ENCODE data around the gene ANK3. TPM values are rescaled to one million over a fixed set of nuclear protein-coding genes. Genes with fewer than 3 reads are reported as not detected.

Gene ANK3
- total RNA-seq, 1 experiment from 2014 or later = 69.6 TPM

DNA sequence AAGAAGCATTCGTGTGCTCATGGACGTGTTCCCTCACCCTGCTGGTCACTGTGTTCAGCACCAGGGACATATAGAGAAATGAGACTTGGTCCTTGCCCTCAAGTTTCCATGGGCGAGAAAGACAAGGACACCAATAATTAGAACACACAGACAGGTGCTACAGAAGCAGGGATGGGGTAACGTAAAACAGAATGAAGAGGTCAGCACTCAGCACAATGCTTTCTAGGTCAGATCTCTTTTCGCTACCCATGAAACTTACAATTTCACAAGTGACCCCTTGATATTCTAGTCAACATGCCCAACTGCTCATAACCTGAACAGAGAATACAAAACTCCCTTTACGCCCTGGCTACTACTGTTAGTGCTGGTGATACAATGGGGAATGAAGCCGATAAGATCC is 6.0 kb upstream of the ANK3 start (continued):
- TF ChIP-seq, protein P1, sequence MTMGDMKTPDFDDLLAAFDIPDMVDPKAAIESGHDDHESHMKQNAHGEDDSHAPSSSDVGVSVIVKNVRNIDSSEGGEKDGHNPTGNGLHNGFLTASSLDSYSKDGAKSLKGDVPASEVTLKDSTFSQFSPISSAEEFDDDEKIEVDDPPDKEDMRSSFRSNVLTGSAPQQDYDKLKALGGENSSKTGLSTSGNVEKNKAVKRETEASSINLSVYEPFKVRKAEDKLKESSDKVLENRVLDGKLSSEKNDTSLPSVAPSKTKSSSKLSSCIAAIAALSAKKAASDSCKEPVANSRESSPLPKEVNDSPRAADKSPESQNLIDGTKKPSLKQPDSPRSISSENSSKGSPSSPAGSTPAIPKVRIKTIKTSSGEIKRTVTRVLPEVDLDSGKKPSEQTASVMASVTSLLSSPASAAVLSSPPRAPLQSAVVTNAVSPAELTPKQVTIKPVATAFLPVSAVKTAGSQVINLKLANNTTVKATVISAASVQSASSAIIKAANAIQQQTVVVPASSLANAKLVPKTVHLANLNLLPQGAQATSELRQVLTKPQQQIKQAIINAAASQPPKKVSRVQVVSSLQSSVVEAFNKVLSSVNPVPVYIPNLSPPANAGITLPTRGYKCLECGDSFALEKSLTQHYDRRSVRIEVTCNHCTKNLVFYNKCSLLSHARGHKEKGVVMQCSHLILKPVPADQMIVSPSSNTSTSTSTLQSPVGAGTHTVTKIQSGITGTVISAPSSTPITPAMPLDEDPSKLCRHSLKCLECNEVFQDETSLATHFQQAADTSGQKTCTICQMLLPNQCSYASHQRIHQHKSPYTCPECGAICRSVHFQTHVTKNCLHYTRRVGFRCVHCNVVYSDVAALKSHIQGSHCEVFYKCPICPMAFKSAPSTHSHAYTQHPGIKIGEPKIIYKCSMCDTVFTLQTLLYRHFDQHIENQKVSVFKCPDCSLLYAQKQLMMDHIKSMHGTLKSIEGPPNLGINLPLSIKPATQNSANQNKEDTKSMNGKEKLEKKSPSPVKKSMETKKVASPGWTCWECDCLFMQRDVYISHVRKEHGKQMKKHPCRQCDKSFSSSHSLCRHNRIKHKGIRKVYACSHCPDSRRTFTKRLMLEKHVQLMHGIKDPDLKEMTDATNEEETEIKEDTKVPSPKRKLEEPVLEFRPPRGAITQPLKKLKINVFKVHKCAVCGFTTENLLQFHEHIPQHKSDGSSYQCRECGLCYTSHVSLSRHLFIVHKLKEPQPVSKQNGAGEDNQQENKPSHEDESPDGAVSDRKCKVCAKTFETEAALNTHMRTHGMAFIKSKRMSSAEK (CRISPR knock-in tag; IDR thresholded peaks at IDR 0.05; ENCODE audit: borderline replicate concordance) = no peak

- H3K36me3 Mint-ChIP-seq = no peaks in the 10 kb centered on the region
- no peak overlapping the region for H3K27ac Mint-ChIP-seq
- TF ChIP-seq ZBTB21 (CRISPR knock-in tag; IDR thresholded peaks at IDR 0.05; ENCODE audit: borderline replicate concordance) = no peak
- TF ChIP-seq, protein P2, sequence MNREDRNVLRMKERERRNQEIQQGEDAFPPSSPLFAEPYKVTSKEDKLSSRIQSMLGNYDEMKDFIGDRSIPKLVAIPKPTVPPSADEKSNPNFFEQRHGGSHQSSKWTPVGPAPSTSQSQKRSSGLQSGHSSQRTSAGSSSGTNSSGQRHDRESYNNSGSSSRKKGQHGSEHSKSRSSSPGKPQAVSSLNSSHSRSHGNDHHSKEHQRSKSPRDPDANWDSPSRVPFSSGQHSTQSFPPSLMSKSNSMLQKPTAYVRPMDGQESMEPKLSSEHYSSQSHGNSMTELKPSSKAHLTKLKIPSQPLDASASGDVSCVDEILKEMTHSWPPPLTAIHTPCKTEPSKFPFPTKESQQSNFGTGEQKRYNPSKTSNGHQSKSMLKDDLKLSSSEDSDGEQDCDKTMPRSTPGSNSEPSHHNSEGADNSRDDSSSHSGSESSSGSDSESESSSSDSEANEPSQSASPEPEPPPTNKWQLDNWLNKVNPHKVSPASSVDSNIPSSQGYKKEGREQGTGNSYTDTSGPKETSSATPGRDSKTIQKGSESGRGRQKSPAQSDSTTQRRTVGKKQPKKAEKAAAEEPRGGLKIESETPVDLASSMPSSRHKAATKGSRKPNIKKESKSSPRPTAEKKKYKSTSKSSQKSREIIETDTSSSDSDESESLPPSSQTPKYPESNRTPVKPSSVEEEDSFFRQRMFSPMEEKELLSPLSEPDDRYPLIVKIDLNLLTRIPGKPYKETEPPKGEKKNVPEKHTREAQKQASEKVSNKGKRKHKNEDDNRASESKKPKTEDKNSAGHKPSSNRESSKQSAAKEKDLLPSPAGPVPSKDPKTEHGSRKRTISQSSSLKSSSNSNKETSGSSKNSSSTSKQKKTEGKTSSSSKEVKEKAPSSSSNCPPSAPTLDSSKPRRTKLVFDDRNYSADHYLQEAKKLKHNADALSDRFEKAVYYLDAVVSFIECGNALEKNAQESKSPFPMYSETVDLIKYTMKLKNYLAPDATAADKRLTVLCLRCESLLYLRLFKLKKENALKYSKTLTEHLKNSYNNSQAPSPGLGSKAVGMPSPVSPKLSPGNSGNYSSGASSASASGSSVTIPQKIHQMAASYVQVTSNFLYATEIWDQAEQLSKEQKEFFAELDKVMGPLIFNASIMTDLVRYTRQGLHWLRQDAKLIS (CRISPR knock-in tag; IDR thresholded peaks at IDR 0.05; ENCODE audit: borderline replicate concordance) = no peak
- TF ChIP-seq ZBTB43 (CRISPR knock-in tag; IDR thresholded peaks at IDR 0.05) = no peak
- TF ChIP-seq MAX (CRISPR knock-in tag; IDR thresholded peaks at IDR 0.05) = no peak
- TF ChIP-seq ZNF396 (CRISPR knock-in tag; IDR thresholded peaks at IDR 0.05; ENCODE audit: borderline replicate concordance) = no peak
- no peak for TF ChIP-seq FOXJ3 (CRISPR knock-in tag; IDR thresholded peaks at IDR 0.05; ENCODE audit: borderline replicate concordance)
- TF ChIP-seq EMX1 (CRISPR knock-in tag; IDR thresholded peaks at IDR 0.05) = no peak
- TF ChIP-seq ZNF232 (CRISPR knock-in tag; IDR thresholded peaks at IDR 0.05) = no peak
- DNase-seq (ENCODE audit: low spot score) (no peak), ATAC-seq (no peak)
- H3K9me3 Mint-ChIP-seq = no peaks in the 10 kb centered on the region
- POLR2A ChIA-PET = no interaction called here
- CTCF ChIA-PET = no interaction called here
- H3K27me3 Mint-ChIP-seq (ENCODE audit: low read depth) = peaks cover under 1% of the 10 kb centered on the region; the same call in 1 of the 2 replicates
- peaks cover 21% of the 10 kb centered on the region for H3K4me1 Mint-ChIP-seq
- H3K4me3 Mint-ChIP-seq = no peak overlapping the region
Observed at GRCh38 chr10:60394446-60394845, 4.8 kb upstream of the ANK3 start.

DNA sequence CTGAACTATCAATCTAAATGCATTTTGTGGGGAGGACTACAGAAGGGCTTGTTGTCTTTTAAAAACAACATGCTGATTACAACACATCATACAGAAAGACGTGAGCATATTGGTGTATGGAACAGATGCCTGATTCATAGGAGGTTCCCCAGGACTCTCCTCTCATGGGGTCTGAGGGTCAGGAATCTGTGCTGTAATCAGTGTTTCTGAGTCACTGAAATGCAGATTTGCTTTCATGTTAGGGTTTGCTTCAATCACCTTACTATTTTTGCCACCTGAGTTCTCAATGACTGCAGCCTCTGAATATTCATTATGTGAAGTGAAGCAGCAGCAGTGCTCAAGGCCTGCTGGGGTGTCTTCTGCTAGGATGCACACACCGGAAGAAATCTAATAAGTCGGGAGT is 550 bp upstream of the ANK3 start:
- no peak for DNase-seq (ENCODE audit: low spot score)
- ChIA-PET POLR2A (no interaction called here), CTCF (no interaction called here)

More for the DNA sequence above, 550 bp upstream of the ANK3 start:
- H3K27ac Mint-ChIP-seq = no peak overlapping the region
- no peaks in the 10 kb centered on the region for H3K36me3 Mint-ChIP-seq
- H3K9me3 Mint-ChIP-seq = no peaks in the 10 kb centered on the region
- no peak for ATAC-seq
- TF ChIP-seq SOX15 (CRISPR knock-in tag; IDR thresholded peaks at IDR 0.05) = no peak
- no peak for TF ChIP-seq E2F5 (CRISPR knock-in tag; IDR thresholded peaks at IDR 0.05)
- TF ChIP-seq, protein P3, sequence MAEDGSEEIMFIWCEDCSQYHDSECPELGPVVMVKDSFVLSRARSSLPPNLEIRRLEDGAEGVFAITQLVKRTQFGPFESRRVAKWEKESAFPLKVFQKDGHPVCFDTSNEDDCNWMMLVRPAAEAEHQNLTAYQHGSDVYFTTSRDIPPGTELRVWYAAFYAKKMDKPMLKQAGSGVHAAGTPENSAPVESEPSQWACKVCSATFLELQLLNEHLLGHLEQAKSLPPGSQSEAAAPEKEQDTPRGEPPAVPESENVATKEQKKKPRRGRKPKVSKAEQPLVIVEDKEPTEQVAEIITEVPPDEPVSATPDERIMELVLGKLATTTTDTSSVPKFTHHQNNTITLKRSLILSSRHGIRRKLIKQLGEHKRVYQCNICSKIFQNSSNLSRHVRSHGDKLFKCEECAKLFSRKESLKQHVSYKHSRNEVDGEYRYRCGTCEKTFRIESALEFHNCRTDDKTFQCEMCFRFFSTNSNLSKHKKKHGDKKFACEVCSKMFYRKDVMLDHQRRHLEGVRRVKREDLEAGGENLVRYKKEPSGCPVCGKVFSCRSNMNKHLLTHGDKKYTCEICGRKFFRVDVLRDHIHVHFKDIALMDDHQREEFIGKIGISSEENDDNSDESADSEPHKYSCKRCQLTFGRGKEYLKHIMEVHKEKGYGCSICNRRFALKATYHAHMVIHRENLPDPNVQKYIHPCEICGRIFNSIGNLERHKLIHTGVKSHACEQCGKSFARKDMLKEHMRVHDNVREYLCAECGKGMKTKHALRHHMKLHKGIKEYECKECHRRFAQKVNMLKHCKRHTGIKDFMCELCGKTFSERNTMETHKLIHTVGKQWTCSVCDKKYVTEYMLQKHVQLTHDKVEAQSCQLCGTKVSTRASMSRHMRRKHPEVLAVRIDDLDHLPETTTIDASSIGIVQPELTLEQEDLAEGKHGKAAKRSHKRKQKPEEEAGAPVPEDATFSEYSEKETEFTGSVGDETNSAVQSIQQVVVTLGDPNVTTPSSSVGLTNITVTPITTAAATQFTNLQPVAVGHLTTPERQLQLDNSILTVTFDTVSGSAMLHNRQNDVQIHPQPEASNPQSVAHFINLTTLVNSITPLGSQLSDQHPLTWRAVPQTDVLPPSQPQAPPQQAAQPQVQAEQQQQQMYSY (CRISPR knock-in tag; IDR thresholded peaks at IDR 0.05) = no peak
- no peak for TF ChIP-seq RELA (CRISPR knock-in tag; IDR thresholded peaks at IDR 0.05; ENCODE audit: borderline replicate concordance)
- TF ChIP-seq, protein P2 (CRISPR knock-in tag; IDR thresholded peaks at IDR 0.05; ENCODE audit: borderline replicate concordance) = no peak
- no peak for TF ChIP-seq CREM (CRISPR knock-in tag; IDR thresholded peaks at IDR 0.05)
- TF ChIP-seq OVOL2 (CRISPR knock-in tag; IDR thresholded peaks at IDR 0.05; ENCODE audit: borderline replicate concordance) = no peak
- H3K4me1 Mint-ChIP-seq = peaks cover 32% of the 10 kb centered on the region
- H3K27me3 Mint-ChIP-seq (ENCODE audit: low read depth) = peaks cover 17% of the 10 kb centered on the region
- no peak overlapping the region for H3K4me3 Mint-ChIP-seq

Data from WTC11 (cell line).